Sigmoid colon (tissue), 7 donors: ENCODE data around the gene THBS4. TPM values are rescaled to one million over a fixed set of nuclear protein-coding genes. Genes with fewer than 3 reads are reported as not detected.

ENCODE experiments used
- DNase-seq: peaks from one replicate; pipeline ENCODE4 v3.0.0-alpha.2; 2019
- H3K27ac ChIP-seq, 4 donors: fragments of 200-600 bp; sonication (generic); one replicate each; pipeline ENCODE4 v1.5.1; 2016 to 2019; ENCODE audit warnings: mild to moderate bottlenecking in 1 of 4
- H3K27me3 ChIP-seq, 3 donors: fragments of 200-600 bp; sonication (generic); one replicate each; pipeline ENCODE4 v1.5.1; 2019; ENCODE audit warnings: mild to moderate bottlenecking in 1 of 3
- H3K36me3 ChIP-seq, 4 donors: fragments of 200-600 bp; sonication (generic); one replicate each; pipeline ENCODE4 v1.5.1; 2016 to 2019
- H3K4me1 ChIP-seq, 4 donors: fragments of 200-600 bp; sonication (generic); one replicate each; pipeline ENCODE4 v1.5.1; 2017 to 2019
- H3K4me3 ChIP-seq, 4 donors: fragments of 200-600 bp; sonication (generic); one replicate each; pipeline ENCODE4 v1.5.1; 2017 to 2019; ENCODE audit warnings: mild to moderate bottlenecking in 2 of 4, moderate library complexity in 1 of 4
- H3K9me3 ChIP-seq, 4 donors: fragments of 200-600 bp in 3 of 4; sonication (generic) in 3 of 4; one replicate each; pipeline versions ENCODE4 v1.5.1 to v1.6.1; 2013 to 2019
- CTCF ChIP-seq, 4 experiments: fragments of 450-650 bp in 3 of 4; fragments of 200-600 bp in 1 of 4; IDR thresholded peaks; one replicate each; pipeline ENCODE4 v1.5.1; 2016 to 2019; ENCODE audit warnings: antibody characterized with exemption in 4 of 4, mild to moderate bottlenecking in 3 of 4, moderate library complexity in 2 of 4
- EP300 ChIP-seq, 4 donors: sonication (generic); formaldehyde crosslinking; IDR thresholded peaks; one replicate each; pipeline ENCODE4 v1.6.1; 2017; ENCODE audit warnings: antibody characterized with exemption in 4 of 4
- POLR2A ChIP-seq, 2 donors: fragments of 450-650 bp; IDR thresholded peaks; one replicate each; pipeline ENCODE4 v1.6.1; 2016; ENCODE audit warnings: antibody characterized with exemption in 2 of 2, mild to moderate bottlenecking in 2 of 2, moderate library complexity in 2 of 2
- POLR2AphosphoS5 ChIP-seq, 4 donors: sonication (generic); formaldehyde crosslinking; IDR thresholded peaks; one replicate each; pipeline ENCODE4 v1.6.1; 2017; ENCODE audit warnings: antibody characterized with exemption in 4 of 4
- WGBS, 2 donors: extraction: QIAGEN DNeasy Blood & Tissue Kit; methylation state at CpG; one replicate each; pipeline ENCODE4 v1.1.7; 2013; 5-methylcytosine and 5-hydroxymethylcytosine counted together
- intact Hi-C: fragments of 100-400 bp; cut with DNase I; formaldehyde crosslinking; loops from one replicate; pipeline ENCODE4 v1.15.1; 2023
- polyA plus RNA-seq, 3 donors: library from polyadenylated mRNA; stranded (reverse); fragments of 200-250 nt; gene quantifications; one replicate each; pipeline ENCODE4 v1.2.3, GENCODE V29; 2013
- total RNA-seq, 4 donors: library from RNA; depleted of rRNA; stranded (reverse); fragments of >200 nt; gene quantifications; one replicate each; pipeline ENCODE4 v1.1.0, GENCODE V29; 2016
- donor health status: healthy with polysubstance abuse.
- donor health status: Bipolar disorder and iron deficiency.
- donor health status: healthy.

Gene THBS4
- total and polyA plus RNA-seq, 7 donors, result 3.8 to 585 (median 62.1) TPM; not detected in 1

GRCh38 chr5:79992891-79993657, 42.1 kb upstream of the THBS4 start:
- TF ChIP-seq POLR2AphosphoS5 (IDR thresholded peaks at IDR 0.05) (no peak), POLR2A (IDR thresholded peaks at IDR 0.05) (no peak), EP300 (IDR thresholded peaks at IDR 0.05) (no peak), CTCF (IDR thresholded peaks at IDR 0.05) (no peak)
- no peaks in the 10 kb centered on the region for H3K9me3 ChIP-seq
- intact Hi-C loops, result loop anchor here (5.0 to 10.0 kb wide), 2 partner anchors 89 to 312 kb away; no protein-coding TSS in a partner anchor
- no peak overlapping the region for H3K27ac ChIP-seq
- H3K4me1 ChIP-seq, result peaks cover 0 to 18% (median 17%) of the 10 kb centered on the region in 4 donors
- no peak for DNase-seq
- peaks cover 0 to 11% (median 2%) of the 10 kb centered on the region in 4 donors for H3K36me3 ChIP-seq
- H3K27me3 ChIP-seq, result no peaks in the 10 kb centered on the region
- whole genome bisulfite sequencing, 2 donors, result 95 to 97% methylated on average over 2 of the region's 2 CpGs
- H3K4me3 ChIP-seq, result no peak overlapping the region

- intact Hi-C loops, result loop anchor here (10.0 kb wide), 1 partner anchor 305 kb away; no protein-coding TSS in a partner anchor
- WGBS, 2 donors, result 93 to 96% methylated on average over 1 of the region's 1 CpG
- Histone ChIP-seq H3K27ac (no peak overlapping the region), H3K27me3 (no peaks in the 10 kb centered on the region), H3K9me3 (no peaks in the 10 kb centered on the region), H3K4me1 (no peaks in the 10 kb centered on the region), H3K36me3 (no peaks in the 10 kb centered on the region), H3K4me3 (no peak overlapping the region)
- no peak for DNase-seq
- TF ChIP-seq POLR2A (IDR thresholded peaks at IDR 0.05), result no peak
- TF ChIP-seq EP300 (IDR thresholded peaks at IDR 0.05), result no peak
- no peak for TF ChIP-seq CTCF (IDR thresholded peaks at IDR 0.05)
- no peak for TF ChIP-seq POLR2AphosphoS5 (IDR thresholded peaks at IDR 0.05)
These were observed 35.4 kb upstream of the THBS4 start for GRCh38 chr5:79999722-80000121.

- WGBS, 2 donors, result 96 to 98% methylated on average over 1 of the region's 1 CpG
- Histone ChIP-seq H3K27me3 (no peaks in the 10 kb centered on the region), H3K9me3 (no peaks in the 10 kb centered on the region), H3K36me3 (no peaks in the 10 kb centered on the region), H3K27ac (no peak overlapping the region), H3K4me3 (no peak overlapping the region), H3K4me1 (no peaks in the 10 kb centered on the region)
- intact Hi-C loops, result no loop called here
- TF ChIP-seq CTCF (IDR thresholded peaks at IDR 0.05) (no peak), EP300 (IDR thresholded peaks at IDR 0.05) (no peak), POLR2A (IDR thresholded peaks at IDR 0.05) (no peak), POLR2AphosphoS5 (IDR thresholded peaks at IDR 0.05) (no peak)
- DNase-seq, result no peak
These were observed 32.5 kb upstream of the THBS4 start for GRCh38 chr5:80002677-80003076.

GRCh38 chr5:80008995-80009765, 26.0 kb upstream of the THBS4 start:
- no peak overlapping the region for H3K4me3 ChIP-seq
- intact Hi-C loops, result no loop called here
- H3K9me3 ChIP-seq, result peaks cover 0 to 2% (median 0%) of the 10 kb centered on the region in 4 donors
- H3K4me1 ChIP-seq, result no peaks in the 10 kb centered on the region
- no peak overlapping the region for H3K27ac ChIP-seq
- no peak for TF ChIP-seq EP300 (IDR thresholded peaks at IDR 0.05)
- TF ChIP-seq CTCF (IDR thresholded peaks at IDR 0.05), result no peak
- TF ChIP-seq POLR2A (IDR thresholded peaks at IDR 0.05), result no peak
- TF ChIP-seq POLR2AphosphoS5 (IDR thresholded peaks at IDR 0.05), result no peak
- no peak for DNase-seq
- H3K36me3 ChIP-seq, result no peaks in the 10 kb centered on the region
- no peaks in the 10 kb centered on the region for H3K27me3 ChIP-seq
- 71 to 78% methylated on average over 4 of the region's 4 CpGs for WGBS, 2 donors
